OCI-LY7 (cell line): ENCODE data around the gene SH3BGR. TPM values are rescaled to one million over a fixed set of nuclear protein-coding genes. Genes with fewer than 3 reads are reported as not detected.

ENCODE experiments used
- BruUV-seq: library from RNA; stranded (reverse); fragments of 400-500 nt; replicated peaks from 2 replicates; lab custom pipeline; 2021; lab: Mats Ljungman, UMichigan
- CTCF ChIA-PET: fragments of 300-600 bp; sonication (Branson Sonifier 250); formaldehyde crosslinking; loops from one replicate; lab custom pipeline; 2022; ENCODE audit warnings: antibody characterized with exemption; ENCODE audit not compliant: unreplicated experiment; lab: Charles Lee
- POLR2A ChIA-PET: fragments of 300-600 bp; sonication (Branson Sonifier 250); formaldehyde crosslinking; loops from one replicate; lab custom pipeline; 2022; ENCODE audit warnings: antibody characterized with exemption; lab: Charles Lee
- DNase-seq: peaks from one replicate; pipeline ENCODE4 v3.0.0-alpha.2; 2015; ENCODE audit warnings: low spot score
- H2AFZ ChIP-seq: fragments of 200-600 bp; sonication (generic), shearing (Covaris generic); 2 replicates; pipeline ENCODE4 v1.6.1; 2014; ENCODE audit warnings: mild to moderate bottlenecking, antibody characterized with exemption, low read length, moderate library complexity
- H3K27ac ChIP-seq: fragments of 200-600 bp; sonication (generic); 2 replicates; pipeline ENCODE4 v1.5.1; 2014; ENCODE audit warnings: mixed run types, low read depth, mild to moderate bottlenecking, moderate library complexity, low read length, inconsistent platforms; ENCODE audit not compliant: poor library complexity, severe bottlenecking
- H3K36me3 ChIP-seq: fragments of 200-600 bp; sonication (generic); 2 replicates; pipeline ENCODE4 v1.6.1; 2014; ENCODE audit warnings: mild to moderate bottlenecking, antibody characterized with exemption, low read length, moderate library complexity, mixed read lengths; ENCODE audit not compliant: insufficient read depth
- H3K4me1 ChIP-seq: fragments of 200-600 bp; sonication (generic); 2 replicates; pipeline ENCODE4 v1.5.1; 2014; ENCODE audit warnings: mild to moderate bottlenecking, low read length; ENCODE audit not compliant: insufficient read depth, poor library complexity, severe bottlenecking
- H3K4me2 ChIP-seq: fragments of 200-600 bp; sonication (generic); 2 replicates; pipeline ENCODE4 v1.6.1; 2014; ENCODE audit warnings: mild to moderate bottlenecking, low read length
- H3K4me3 ChIP-seq: fragments of 200-600 bp; sonication (generic); 2 replicates; pipeline ENCODE4 v1.5.1; 2014; ENCODE audit warnings: mild to moderate bottlenecking, low read depth, low read length; ENCODE audit not compliant: poor library complexity, severe bottlenecking
- H3K79me2 ChIP-seq: fragments of 200-600 bp; sonication (generic); 2 replicates; pipeline ENCODE4 v1.6.1; 2016; ENCODE audit warnings: low read depth, mild to moderate bottlenecking, low read length, moderate library complexity, mixed read lengths; ENCODE audit not compliant: insufficient read depth
- H3K9me2 ChIP-seq: fragments of 200-600 bp; sonication (generic); 2 replicates; pipeline ENCODE4 v1.6.1; 2016; ENCODE audit warnings: mild to moderate bottlenecking, low read length, mixed read lengths; ENCODE audit not compliant: insufficient read depth
- H3K9me3 ChIP-seq: fragments of 200-600 bp; sonication (generic); 2 replicates; pipeline ENCODE4 v1.6.1; 2014; ENCODE audit warnings: mild to moderate bottlenecking, mixed run types, low read length, mixed read lengths
- H4K20me1 ChIP-seq: fragments of 200-600 bp; sonication (generic); 2 replicates; pipeline ENCODE4 v1.6.1; 2014; ENCODE audit warnings: mild to moderate bottlenecking, antibody characterized with exemption, low read length, moderate library complexity, mixed read lengths; ENCODE audit not compliant: insufficient read depth
- CTCF ChIP-seq: fragments of 200-600 bp; sonication (generic); conservative IDR thresholded peaks from 2 replicates; pipeline ENCODE4 v1.5.1; 2014; ENCODE audit warnings: mild to moderate bottlenecking, antibody characterized with exemption, low read length, moderate library complexity, mixed read lengths
- EZH2phosphoT487 ChIP-seq: fragments of 200-600 bp; sonication (generic); IDR thresholded peaks from 2 replicates; pipeline ENCODE4 v1.6.1; 2018; ENCODE audit warnings: low read depth, borderline replicate concordance, mild to moderate bottlenecking, mixed run types, antibody characterized with exemption, low read length, moderate library complexity, mixed read lengths
- intact Hi-C: fragments of 100-400 bp; cut with micrococcal nuclease; formaldehyde crosslinking; loops from one replicate; pipeline ENCODE4 v1.10.0; 2022; ENCODE audit not compliant: unreplicated experiment
- total RNA-seq, 2 experiments: library from RNA; depleted of rRNA in 1 of 2; stranded (reverse); fragments of >200 nt in 1 of 2; shearing (Covaris generic) in 1 of 2; gene quantifications; 2 replicates each; pipeline ENCODE4 v1.2.3, GENCODE V29; 2014 to 2022

SH3BGR gene
- total RNA-seq, 2 experiments from 2014 or later: 5.4 TPM; not detected in 1

GRCh38 chr21:39467746-39468145, 16.0 kb downstream of the SH3BGR start:
- BruUV-seq: no TSS peak

GRCh38 chr21:39468559-39468958, 16.8 kb downstream of the SH3BGR start:
- no peak overlapping the region for H3K4me3 ChIP-seq
- BruUV-seq: no TSS peak
- H3K9me3 ChIP-seq: no peaks in the 10 kb centered on the region
- no peaks in the 10 kb centered on the region for H3K79me2 ChIP-seq
- H4K20me1 ChIP-seq: no peaks in the 10 kb centered on the region
- intact Hi-C loops: no loop called here
- no peaks in the 10 kb centered on the region for H3K36me3 ChIP-seq
- no peak overlapping the region for H3K27ac ChIP-seq
- no peaks in the 10 kb centered on the region for H3K9me2 ChIP-seq
- POLR2A ChIA-PET: interaction anchor here (0.7 to 1.1 kb wide), 3 partner anchors 7 to 94 kb away, joined by 3 to 4 read pairs (median 3); no protein-coding TSS in a partner anchor
- DNase-seq: no peak
- TF ChIP-seq CTCF (no peak), EZH2phosphoT487 (no peak)
- H2AFZ ChIP-seq: no peak overlapping the region
- H3K4me2 ChIP-seq: no peak overlapping the region
- H3K4me1 ChIP-seq: no peaks in the 10 kb centered on the region
- CTCF ChIA-PET: no interaction called here

More at GRCh38 chr21:39467746-39468145, 16.0 kb downstream of the SH3BGR start:
- Histone ChIP-seq H4K20me1 (no peaks in the 10 kb centered on the region), H3K9me3 (no peaks in the 10 kb centered on the region), H3K9me2 (no peaks in the 10 kb centered on the region), H2AFZ (no peak overlapping the region), H3K36me3 (no peaks in the 10 kb centered on the region), H3K4me1 (no peaks in the 10 kb centered on the region), H3K4me3 (no peak overlapping the region), H3K4me2 (no peak overlapping the region), H3K79me2 (no peaks in the 10 kb centered on the region), H3K27ac (no peak overlapping the region)
- TF ChIP-seq CTCF (no peak), EZH2phosphoT487 (no peak)
- CTCF ChIA-PET: no interaction called here
- intact Hi-C loops: no loop called here
- no peak for DNase-seq
- POLR2A ChIA-PET: interaction anchor here (0.6 kb wide), 1 partner anchor 21 kb away, joined by 4 read pairs; no protein-coding TSS in a partner anchor

- no peaks in the 10 kb centered on the region for H3K9me3 ChIP-seq
- BruUV-seq: no TSS peak
- H3K36me3 ChIP-seq: no peaks in the 10 kb centered on the region
- no peaks in the 10 kb centered on the region for H3K9me2 ChIP-seq
- TF ChIP-seq CTCF (no peak), EZH2phosphoT487 (no peak)
- H2AFZ ChIP-seq: no peak overlapping the region
- H3K4me1 ChIP-seq: no peaks in the 10 kb centered on the region
- POLR2A ChIA-PET: interaction anchor here (0.6 to 1.2 kb wide), 2 partner anchors 26 to 340 kb away, joined by 3 read pairs; partner anchors contain the start of gene LCA5L
- H3K27ac ChIP-seq: no peak overlapping the region
- H3K4me2 ChIP-seq: no peak overlapping the region
- intact Hi-C loops: no loop called here
- H4K20me1 ChIP-seq: no peaks in the 10 kb centered on the region
- CTCF ChIA-PET: no interaction called here
- H3K79me2 ChIP-seq: no peaks in the 10 kb centered on the region
- no peak overlapping the region for H3K4me3 ChIP-seq
- no peak for DNase-seq
Measured at GRCh38 chr21:39471598-39471997, 19.8 kb downstream of the SH3BGR start.
